Naive thymus-derived CD4-positive, alpha-beta T cell (primary cell): ENCODE data around the gene MBP. TPM values are rescaled to one million over a fixed set of nuclear protein-coding genes. Genes with fewer than 3 reads are reported as not detected.

Experiments
- ATAC-seq: fragments of 150-1000 bp; cut with Tn5 transposase; 2 replicates; pipeline ENCODE4 v1.10.0; 2021; ENCODE audit warnings: mild to moderate bottlenecking, moderate library complexity
- CTCF ChIA-PET: fragments of 350-600 bp; sonication (Branson Sonifier 250); formaldehyde crosslinking; loops from one replicate; lab custom pipeline; 2021; ENCODE audit warnings: antibody characterized with exemption; lab: Charles Lee
- POLR2A ChIA-PET: fragments of 350-600 bp; sonication (Branson Sonifier 250); formaldehyde crosslinking; loops from one replicate; lab custom pipeline; 2021; ENCODE audit warnings: antibody characterized with exemption, inconsistent platforms; lab: Charles Lee
- DNase-seq, 9 donors: peaks; one replicate each; pipeline versions ENCODE4 v3.0.0 to v3.0.0-alpha.2; 2020 to 2022; ENCODE audit warnings: mixed read lengths in 1 of 9
- H3K27ac ChIP-seq: one replicate; pipeline ENCODE4 v1.7.0; 2013; ENCODE audit warnings: mild to moderate bottlenecking, low read depth, low read length, moderate library complexity
- H3K27me3 ChIP-seq, 2 donors: one replicate each; pipeline ENCODE4 v1.7.0; 2013; ENCODE audit warnings: low read length in 2 of 2, mild to moderate bottlenecking in 2 of 2, moderate library complexity in 2 of 2; ENCODE audit not compliant: control insufficient read depth in 2 of 2, insufficient read depth in 2 of 2
- H3K36me3 ChIP-seq, 3 experiments: 1 replicate in 2 of 3; 2 replicates in 1 of 3; pipeline ENCODE4 v1.7.0; 2013; ENCODE audit warnings: low read length in 3 of 3, mild to moderate bottlenecking in 3 of 3, moderate library complexity in 1 of 3; ENCODE audit not compliant: insufficient read depth in 3 of 3, control insufficient read depth in 2 of 3
- H3K4me1 ChIP-seq, 2 donors: one replicate each; pipeline ENCODE4 v1.7.0; 2013; ENCODE audit warnings: low read length in 2 of 2, mild to moderate bottlenecking in 2 of 2, moderate library complexity in 1 of 2; ENCODE audit not compliant: control insufficient read depth in 2 of 2, insufficient read depth in 2 of 2
- H3K4me3 ChIP-seq: 2 replicates; pipeline ENCODE4 v1.7.0; 2013; ENCODE audit warnings: mild to moderate bottlenecking, low read length
- H3K9me3 ChIP-seq, 3 experiments: 1 replicate in 2 of 3; 2 replicates in 1 of 3; pipeline ENCODE4 v1.7.0; 2013; ENCODE audit warnings: low read length in 3 of 3; ENCODE audit not compliant: control insufficient read depth in 2 of 3
- H3K27ac Mint-ChIP-seq, 9 donors: one replicate each; pipeline ENCODE4 v1.8.0; 2020 to 2022; ENCODE audit warnings: mixed read lengths in 9 of 9, mild to moderate bottlenecking in 8 of 9, moderate library complexity in 5 of 9, inconsistent platforms in 2 of 9
- H3K27me3 Mint-ChIP-seq, 5 donors: one replicate each; pipeline ENCODE4 v1.8.0; 2021 to 2022; ENCODE audit warnings: mixed read lengths in 5 of 5, mild to moderate bottlenecking in 1 of 5
- H3K36me3 Mint-ChIP-seq, 5 donors: one replicate each; pipeline ENCODE4 v1.8.0; 2020 to 2022; ENCODE audit warnings: mixed read lengths in 5 of 5, mild to moderate bottlenecking in 3 of 5, inconsistent platforms in 1 of 5
- H3K4me1 Mint-ChIP-seq, 7 donors: one replicate each; pipeline ENCODE4 v1.8.0; 2020 to 2022; ENCODE audit warnings: mixed read lengths in 7 of 7, mild to moderate bottlenecking in 3 of 7, inconsistent platforms in 1 of 7
- H3K4me3 Mint-ChIP-seq, 10 donors: one replicate each; pipeline ENCODE4 v1.8.0; 2020 to 2022; ENCODE audit warnings: mild to moderate bottlenecking in 10 of 10, mixed read lengths in 10 of 10, moderate library complexity in 6 of 10, inconsistent platforms in 2 of 10
- H3K9me3 Mint-ChIP-seq, 11 donors: one replicate each; pipeline ENCODE4 v1.8.0; 2020 to 2022; ENCODE audit warnings: mixed read lengths in 11 of 11, mild to moderate bottlenecking in 4 of 11, inconsistent platforms in 1 of 11, moderate library complexity in 1 of 11
- intact Hi-C, 2 donors: fragments of 100-400 bp; cut with micrococcal nuclease; formaldehyde crosslinking; loops; one replicate each; pipeline ENCODE4 v1.15.1; 2023
- polyA plus RNA-seq, 2 donors: library from polyadenylated mRNA; unstranded; fragments of 300-500 nt; fragmentation: Illumina TruSeq; gene quantifications; one replicate each; pipeline ENCODE4 v1.2.3, GENCODE V29; 2021
- total RNA-seq, 6 experiments: library from RNA in 5 of 6; stranded (reverse) in 5 of 6; gene quantifications; 1 replicate in 5 of 6; 2 replicates in 1 of 6; pipeline ENCODE4 v1.2.3 and lab custom pipeline; 2021 to 2026

The MBP gene
- total and polyA plus RNA-seq, 7 experiments from 2014 or later = 88.3 to 152 (median 107) TPM

DNA sequence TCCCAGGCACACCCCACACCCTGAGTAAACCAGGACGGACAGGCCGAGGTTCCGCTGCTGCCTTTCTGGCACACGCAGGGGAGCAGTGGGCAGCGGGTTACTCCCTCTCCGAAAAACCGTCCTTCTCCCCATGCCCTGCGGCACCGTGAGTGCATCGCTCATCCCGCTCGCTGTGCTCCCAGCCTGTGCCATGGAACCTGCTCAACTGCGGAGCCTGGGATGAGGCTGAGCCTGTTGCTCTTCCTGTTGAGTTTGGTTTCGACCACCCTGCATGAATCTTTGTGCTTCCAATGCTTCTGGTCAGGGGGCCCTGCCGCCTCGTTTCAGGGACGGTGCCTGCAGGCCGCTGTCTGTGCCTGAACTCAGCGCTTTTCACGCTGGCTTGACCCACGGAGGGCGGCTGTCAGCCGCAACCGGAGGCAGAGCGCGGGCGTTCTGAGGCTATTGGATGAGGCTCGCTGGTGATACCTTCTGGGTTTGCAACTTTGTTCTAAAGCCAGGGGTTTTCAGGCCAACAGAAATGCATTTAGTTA, 106.7 kb downstream of the MBP start:
- Histone ChIP-seq H3K4me1 (no peaks in the 10 kb centered on the region), H3K4me3 (no peak overlapping the region), H3K36me3 (peaks cover 0 to 38% (median 0%) of the 10 kb centered on the region in 3 experiments), H3K27me3 (no peaks in the 10 kb centered on the region), H3K9me3 (no peaks in the 10 kb centered on the region), H3K27ac (no peak overlapping the region)
- ChIA-PET CTCF (no interaction called here), POLR2A (no interaction called here)
- H3K27ac Mint-ChIP-seq = peak overlapping the region in 2 of 9 donors; percentile 15 to 67
- H3K36me3 Mint-ChIP-seq = peaks cover 3 to 25% (median 16%) of the 10 kb centered on the region in 5 donors
- peaks cover 11 to 46% (median 18%) of the 10 kb centered on the region in 7 donors for H3K4me1 Mint-ChIP-seq
- intact Hi-C loops = no loop called here
- DNase-seq (no peak), ATAC-seq (no peak)
- H3K4me3 Mint-ChIP-seq = no peak overlapping the region
- no peaks in the 10 kb centered on the region for H3K27me3 Mint-ChIP-seq
- H3K9me3 Mint-ChIP-seq = peaks cover 0 to 4% (median 0%) of the 10 kb centered on the region in 11 donors

DNA sequence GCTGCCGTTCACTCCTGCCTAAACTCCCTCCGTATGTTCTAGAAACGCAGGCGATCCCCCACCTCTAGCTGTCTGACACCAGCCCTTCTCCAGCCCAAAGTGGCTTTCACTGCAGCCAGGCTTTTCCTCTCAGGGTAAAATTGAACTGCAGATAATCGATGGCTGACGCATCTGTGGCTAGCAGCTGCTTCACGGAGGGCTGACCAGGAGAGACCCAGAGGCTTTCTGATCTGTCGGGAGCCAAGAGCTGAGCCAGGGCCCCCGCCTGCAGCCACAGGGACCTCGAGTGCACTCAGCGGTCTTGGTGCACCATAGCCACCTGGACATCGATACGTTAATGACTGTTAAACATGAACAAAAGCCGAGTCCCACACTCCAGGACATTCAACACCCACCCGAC, 107.5 kb downstream of the MBP start:
- Mint-ChIP-seq H3K4me1 (peaks cover 9 to 43% (median 13%) of the 10 kb centered on the region in 7 donors), H3K36me3 (peaks cover 3 to 19% (median 13%) of the 10 kb centered on the region in 5 donors), H3K9me3 (peaks cover 0 to 4% (median 0%) of the 10 kb centered on the region in 11 donors), H3K27me3 (no peaks in the 10 kb centered on the region), H3K4me3 (no peak overlapping the region), H3K27ac (peak overlapping the region in 1 of 9 donors; percentile 12)
- ChIA-PET CTCF (no interaction called here), POLR2A (interaction anchor here (0.6 kb wide), 1 partner anchor 12 kb away, joined by 3 read pairs; no protein-coding TSS in a partner anchor)
- Histone ChIP-seq H3K27ac (no peak overlapping the region), H3K27me3 (no peaks in the 10 kb centered on the region), H3K4me1 (no peaks in the 10 kb centered on the region), H3K36me3 (peaks cover 0 to 42% (median 0%) of the 10 kb centered on the region in 3 experiments), H3K9me3 (no peaks in the 10 kb centered on the region), H3K4me3 (no peak overlapping the region)
- intact Hi-C loops = no loop called here
- ATAC-seq (no peak), DNase-seq (no peak)

DNA sequence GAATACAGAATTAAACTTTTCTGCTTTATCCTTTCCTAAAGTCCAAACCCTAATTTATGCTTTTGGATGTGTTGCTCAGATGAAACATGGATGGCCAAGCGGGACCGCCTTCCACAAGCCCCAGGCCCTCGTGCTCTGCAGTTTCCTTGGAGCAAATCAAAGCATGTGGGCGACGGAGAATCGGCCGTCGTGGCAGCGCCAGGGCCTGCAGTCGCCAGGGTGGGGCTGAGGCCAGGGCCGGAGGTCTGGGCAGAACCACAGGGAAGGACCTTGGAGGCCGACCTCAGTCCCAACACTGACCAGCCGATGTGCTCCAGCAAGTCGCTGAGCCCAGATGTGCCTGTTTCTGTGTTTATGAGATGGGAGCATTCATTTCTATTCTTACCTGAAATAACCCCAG, 108.1 kb downstream of the MBP start:
- peaks cover 0 to 2% (median 0%) of the 10 kb centered on the region in 11 donors for H3K9me3 Mint-ChIP-seq
- H3K9me3 ChIP-seq = no peaks in the 10 kb centered on the region
- H3K36me3 Mint-ChIP-seq = peaks cover 3 to 17% (median 8%) of the 10 kb centered on the region in 5 donors
- no peaks in the 10 kb centered on the region for H3K4me1 ChIP-seq
- H3K4me1 Mint-ChIP-seq = peaks cover 5 to 43% (median 16%) of the 10 kb centered on the region in 7 donors
- no peak overlapping the region for H3K27ac Mint-ChIP-seq
- peaks cover 0 to 42% (median 0%) of the 10 kb centered on the region in 3 experiments for H3K36me3 ChIP-seq
- H3K27ac ChIP-seq = no peak overlapping the region
- CTCF ChIA-PET = no interaction called here
- no peak overlapping the region for H3K4me3 ChIP-seq
- no peak overlapping the region for H3K4me3 Mint-ChIP-seq
- DNase-seq = no peak
- H3K27me3 Mint-ChIP-seq = no peaks in the 10 kb centered on the region
- POLR2A ChIA-PET = interaction anchor here (0.6 kb wide), 1 partner anchor 12 kb away, joined by 3 read pairs; no protein-coding TSS in a partner anchor
- intact Hi-C loops = no loop called here
- H3K27me3 ChIP-seq = no peaks in the 10 kb centered on the region
- no peak for ATAC-seq

DNA sequence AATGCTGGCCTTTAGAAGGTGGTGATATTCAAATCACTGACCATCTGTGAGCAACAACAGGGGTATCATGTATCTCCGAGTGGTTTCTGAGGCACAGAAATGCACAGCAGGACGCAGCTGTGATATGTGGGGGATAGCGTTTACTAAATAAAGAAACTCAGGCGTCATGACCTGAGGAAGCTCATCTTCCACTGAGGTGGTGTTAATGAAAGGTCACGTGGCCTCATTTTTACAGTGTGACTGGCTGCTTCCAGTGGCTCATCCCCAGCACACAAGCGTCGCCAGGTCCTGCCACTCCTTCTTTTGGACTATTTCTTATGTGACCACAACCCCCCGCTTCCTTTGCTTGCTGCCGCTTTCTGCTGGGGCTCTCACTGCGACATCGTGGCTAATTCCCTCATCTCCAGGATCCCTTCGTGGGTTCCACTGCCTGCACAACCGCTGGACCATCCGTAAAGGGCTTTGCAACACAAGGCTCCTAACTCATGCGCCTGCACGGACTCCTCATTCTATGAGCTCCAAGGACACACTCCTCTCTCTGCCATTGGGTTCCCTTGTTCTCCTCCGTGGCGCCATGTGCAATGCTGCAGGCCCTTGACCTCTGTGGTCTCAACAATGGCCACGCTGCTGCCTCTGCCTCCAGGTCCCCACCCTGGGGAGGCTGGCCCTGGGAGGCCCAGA, 109.3 kb downstream of the MBP start:
- POLR2A ChIA-PET = no interaction called here
- peak overlapping the region in 6 of 9 donors; percentile 1 to 74 (median 36) for H3K27ac Mint-ChIP-seq

DNA sequence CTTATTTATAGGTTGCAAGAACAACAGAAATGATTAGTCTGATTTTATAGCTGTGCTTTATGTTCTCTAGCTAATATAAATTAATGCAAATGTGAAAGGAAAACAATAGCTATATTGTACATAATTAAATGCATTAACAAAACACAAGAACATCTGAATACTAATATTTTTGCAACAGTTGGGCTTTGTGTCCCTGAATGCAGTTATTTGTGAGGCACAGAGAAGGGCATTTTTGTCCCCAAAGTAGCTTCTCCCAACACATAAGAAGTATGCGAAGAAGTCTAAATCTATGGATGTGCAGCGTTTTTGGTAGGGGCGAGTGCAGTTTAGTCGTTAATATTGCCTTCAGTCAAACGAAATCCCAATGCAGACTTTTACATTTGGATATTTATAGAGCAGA, 110.0 kb downstream of the MBP start:
- Histone ChIP-seq H3K4me3 (no peak overlapping the region), H3K9me3 (no peaks in the 10 kb centered on the region), H3K4me1 (no peaks in the 10 kb centered on the region), H3K27me3 (no peaks in the 10 kb centered on the region), H3K36me3 (peaks cover 0 to 47% (median 0%) of the 10 kb centered on the region in 3 experiments), H3K27ac (no peak overlapping the region)
- no peaks in the 10 kb centered on the region for H3K27me3 Mint-ChIP-seq
- intact Hi-C loops = no loop called here
- ATAC-seq = no peak
- ChIA-PET POLR2A (no interaction called here), CTCF (no interaction called here)
- H3K36me3 Mint-ChIP-seq = peaks cover 8 to 31% (median 25%) of the 10 kb centered on the region in 5 donors
- peaks cover 0 to 8% (median 0%) of the 10 kb centered on the region in 11 donors for H3K9me3 Mint-ChIP-seq
- H3K4me3 Mint-ChIP-seq = no peak overlapping the region
- H3K4me1 Mint-ChIP-seq = peaks cover 15 to 61% (median 24%) of the 10 kb centered on the region in 7 donors
- H3K27ac Mint-ChIP-seq = peak overlapping the region in 2 of 9 donors; percentile 53 to 68
- DNase-seq = no peak

More for the DNA sequence above, 109.3 kb downstream of the MBP start:
- Histone ChIP-seq H3K27ac (no peak overlapping the region), H3K4me3 (no peak overlapping the region), H3K9me3 (no peaks in the 10 kb centered on the region), H3K36me3 (peaks cover 0 to 42% (median 0%) of the 10 kb centered on the region in 3 experiments), H3K4me1 (no peaks in the 10 kb centered on the region), H3K27me3 (no peaks in the 10 kb centered on the region)
- Mint-ChIP-seq H3K4me3 (no peak overlapping the region), H3K4me1 (peaks cover 15 to 55% (median 20%) of the 10 kb centered on the region in 7 donors), H3K27me3 (no peaks in the 10 kb centered on the region), H3K36me3 (peaks cover 7 to 25% (median 21%) of the 10 kb centered on the region in 5 donors), H3K9me3 (peaks cover 0 to 7% (median 0%) of the 10 kb centered on the region in 11 donors)
- DNase-seq = no peak
- intact Hi-C loops = no loop called here
- CTCF ChIA-PET = no interaction called here
- no peak for ATAC-seq

DNA sequence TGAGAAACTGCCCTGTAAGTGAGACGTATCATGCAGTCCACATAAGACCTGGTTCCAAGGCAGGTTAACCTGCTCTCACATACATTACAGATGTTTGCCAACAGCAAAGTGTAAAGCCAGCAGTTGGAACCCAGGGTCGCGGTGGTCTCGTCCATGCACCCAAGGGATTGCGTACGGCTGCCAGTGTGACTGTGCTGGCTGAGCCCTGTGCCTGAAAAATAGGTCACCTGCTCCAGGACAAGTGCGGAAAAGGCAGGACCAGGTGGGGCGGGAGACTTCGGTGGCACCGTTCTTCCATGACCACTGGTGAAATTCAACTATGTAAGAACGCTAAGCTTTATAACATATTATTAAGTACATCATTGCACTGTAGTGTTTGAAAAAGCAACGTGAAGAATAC, 110.5 kb downstream of the MBP start:
- no peak overlapping the region for H3K4me3 ChIP-seq
- ChIA-PET POLR2A (no interaction called here), CTCF (no interaction called here)
- peaks cover 15 to 65% (median 25%) of the 10 kb centered on the region in 7 donors for H3K4me1 Mint-ChIP-seq
- no peak overlapping the region for H3K27ac ChIP-seq
- peak overlapping the region in 4 of 9 donors; percentile 28 to 59 (median 32) for H3K27ac Mint-ChIP-seq
- no peaks in the 10 kb centered on the region for H3K27me3 Mint-ChIP-seq
- ATAC-seq (no peak), DNase-seq (no peak)
- H3K4me1 ChIP-seq = no peaks in the 10 kb centered on the region
- peaks cover 0 to 8% (median 0%) of the 10 kb centered on the region in 11 donors for H3K9me3 Mint-ChIP-seq
- no peak overlapping the region for H3K4me3 Mint-ChIP-seq
- intact Hi-C loops = no loop called here
- H3K27me3 ChIP-seq = no peaks in the 10 kb centered on the region
- no peaks in the 10 kb centered on the region for H3K9me3 ChIP-seq
- peaks cover 0 to 51% (median 0%) of the 10 kb centered on the region in 3 experiments for H3K36me3 ChIP-seq
- H3K36me3 Mint-ChIP-seq = peaks cover 11 to 31% (median 25%) of the 10 kb centered on the region in 5 donors
